Omental fat pad (tissue), 4 donors: ENCODE results near the gene FGF12. TPM values are rescaled to one million over a fixed set of nuclear protein-coding genes. Genes with fewer than 3 reads are reported as not detected.

Experiments
- ATAC-seq: fragments of 150-250 bp; one replicate; pipeline ENCODE4 v1.9.1; 2016; ENCODE audit warnings: mild to moderate bottlenecking, moderate library complexity; ENCODE audit not compliant: low FRiP score
- DNase-seq: peaks from one replicate; pipeline ENCODE4 v3.0.0-alpha.2; 2019; ENCODE audit warnings: low spot score
- total RNA-seq, 4 donors: library from RNA; depleted of rRNA; stranded (reverse); fragments of >200 nt; gene quantifications; one replicate each; pipeline ENCODE4 v1.1.0, GENCODE V29; 2016
- TF ChIP-seq, protein P1 (sequence below), 3 donors: fragments of 450-650 bp; IDR thresholded peaks; one replicate each; pipeline ENCODE4 v1.5.1; 2016 to 2017; ENCODE audit warnings: antibody characterized with exemption in 3 of 3, mild to moderate bottlenecking in 3 of 3, moderate library complexity in 2 of 3

FGF12 gene
- total RNA-seq, 4 donors from 2014 or later = 2.4 to 9.3 (median 2.9) TPM

- TF ChIP-seq, protein P1, sequence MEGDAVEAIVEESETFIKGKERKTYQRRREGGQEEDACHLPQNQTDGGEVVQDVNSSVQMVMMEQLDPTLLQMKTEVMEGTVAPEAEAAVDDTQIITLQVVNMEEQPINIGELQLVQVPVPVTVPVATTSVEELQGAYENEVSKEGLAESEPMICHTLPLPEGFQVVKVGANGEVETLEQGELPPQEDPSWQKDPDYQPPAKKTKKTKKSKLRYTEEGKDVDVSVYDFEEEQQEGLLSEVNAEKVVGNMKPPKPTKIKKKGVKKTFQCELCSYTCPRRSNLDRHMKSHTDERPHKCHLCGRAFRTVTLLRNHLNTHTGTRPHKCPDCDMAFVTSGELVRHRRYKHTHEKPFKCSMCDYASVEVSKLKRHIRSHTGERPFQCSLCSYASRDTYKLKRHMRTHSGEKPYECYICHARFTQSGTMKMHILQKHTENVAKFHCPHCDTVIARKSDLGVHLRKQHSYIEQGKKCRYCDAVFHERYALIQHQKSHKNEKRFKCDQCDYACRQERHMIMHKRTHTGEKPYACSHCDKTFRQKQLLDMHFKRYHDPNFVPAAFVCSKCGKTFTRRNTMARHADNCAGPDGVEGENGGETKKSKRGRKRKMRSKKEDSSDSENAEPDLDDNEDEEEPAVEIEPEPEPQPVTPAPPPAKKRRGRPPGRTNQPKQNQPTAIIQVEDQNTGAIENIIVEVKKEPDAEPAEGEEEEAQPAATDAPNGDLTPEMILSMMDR (IDR thresholded peaks at IDR 0.05) = no peak
- ATAC-seq = no peak
- DNase-seq = no peak
Observed at GRCh38 chr3:192371870-192372400, 355.4 kb downstream of the FGF12 start.

GRCh38 chr3:192367616-192368015 is 359.7 kb downstream of the FGF12 start:
- no peak for DNase-seq
- no peak for ATAC-seq
- TF ChIP-seq, protein P1 (IDR thresholded peaks at IDR 0.05) = no peak

GRCh38 chr3:192366916-192367315 is 360.4 kb downstream of the FGF12 start:
- DNase-seq (no peak), ATAC-seq (no peak)
- TF ChIP-seq, protein P1 (IDR thresholded peaks at IDR 0.05) = no peak

DNA sequence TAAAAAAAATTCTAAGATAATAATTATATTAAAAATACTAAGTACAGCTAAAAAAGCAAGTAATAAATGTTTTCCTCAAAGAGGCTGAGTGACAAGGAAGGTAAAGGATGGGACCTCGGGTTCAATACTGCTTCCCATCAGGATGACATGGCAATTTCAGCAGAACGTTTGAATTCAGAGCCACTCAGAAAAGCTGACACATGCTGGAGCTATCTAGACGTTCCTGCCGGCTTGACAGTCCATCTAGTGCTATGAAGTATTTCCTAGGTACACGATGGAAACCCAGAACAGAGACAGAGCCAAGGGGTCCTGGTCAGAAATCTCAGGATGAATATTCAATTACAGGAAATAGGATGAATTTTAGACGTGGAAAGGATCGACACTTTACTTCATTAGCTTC is 361.8 kb downstream of the FGF12 start:
- TF ChIP-seq, protein P1 (IDR thresholded peaks at IDR 0.05) = no peak
- ATAC-seq = no peak
- DNase-seq = no peak

- ATAC-seq (no peak), DNase-seq (no peak)
- TF ChIP-seq, protein P1 (IDR thresholded peaks at IDR 0.05) = no peak
Observed at GRCh38 chr3:192364316-192364715, 363.0 kb downstream of the FGF12 start.

DNA sequence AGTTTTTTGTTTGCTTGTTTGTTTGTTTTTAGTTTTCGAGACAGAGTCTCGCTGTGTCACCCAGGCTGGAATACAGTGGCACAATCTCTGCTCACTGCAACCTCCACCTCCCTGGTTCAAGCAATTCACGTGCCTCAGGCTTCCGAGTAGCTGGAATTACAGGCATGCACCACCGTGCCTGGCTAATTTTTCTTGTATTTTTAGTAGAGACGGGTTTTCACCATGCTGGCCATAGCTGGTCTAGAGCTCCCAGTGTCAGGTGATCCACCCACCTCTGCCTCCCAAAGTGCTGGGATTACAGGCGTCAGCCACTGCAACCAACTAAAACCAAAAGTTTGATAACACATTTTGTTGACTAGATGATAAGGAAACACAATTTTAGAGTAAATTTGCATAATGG is 372.7 kb downstream of the FGF12 start:
- DNase-seq = no peak
- ATAC-seq = no peak
- TF ChIP-seq, protein P1 (IDR thresholded peaks at IDR 0.05) = no peak

DNA sequence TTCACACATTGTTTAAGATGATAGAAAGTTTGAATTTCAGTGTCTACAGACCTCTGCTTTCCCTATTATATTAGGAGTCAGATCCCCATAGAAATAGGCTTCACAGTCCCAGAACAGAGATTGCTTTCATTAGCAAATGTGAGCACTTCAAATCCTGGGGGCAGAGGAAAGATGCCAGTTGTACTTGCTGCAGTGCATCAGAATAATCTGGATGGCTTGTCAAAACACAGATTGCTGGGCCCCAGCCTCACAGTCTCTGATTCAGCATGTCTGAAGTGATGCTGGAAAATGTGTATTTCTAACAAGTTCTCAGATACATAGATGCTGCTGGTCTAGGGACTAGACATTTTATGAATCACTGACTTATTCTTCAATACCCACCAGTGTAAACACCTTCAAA is 375.2 kb downstream of the FGF12 start:
- ATAC-seq (no peak), DNase-seq (no peak)
- TF ChIP-seq, protein P1 (IDR thresholded peaks at IDR 0.05) = no peak
